Gastrocnemius medialis (tissue), 4 donors: ENCODE results near the gene PPCDC.

Source experiments
- CTCF ChIP-seq, 5 experiments: fragments of 450-650 bp in 3 of 5; fragments of 200-600 bp in 2 of 5; sonication (generic) in 2 of 5; IDR thresholded peaks in 4 of 5; conservative IDR thresholded peaks in 1 of 5; 1 replicate in 4 of 5; 2 replicates in 1 of 5; pipeline ENCODE4 v1.5.1; 2016 to 2019; ENCODE audit warnings: antibody characterized with exemption in 5 of 5, mild to moderate bottlenecking in 3 of 5, moderate library complexity in 3 of 5
- POLR2A ChIP-seq, 2 donors: fragments of 450-650 bp; IDR thresholded peaks; one replicate each; pipeline ENCODE4 v1.6.1; 2017; ENCODE audit warnings: antibody characterized with exemption in 2 of 2, mild to moderate bottlenecking in 2 of 2, moderate library complexity in 2 of 2

- TF ChIP-seq CTCF (IDR thresholded peaks at IDR 0.05 in 4 of 5, conservative IDR thresholded peaks at IDR 0.05 in 1 of 5) (no peak), POLR2A (IDR thresholded peaks at IDR 0.05) (no peak)
Measured at GRCh38 chr15:74988007-74988800, 35.2 kb upstream of the PPCDC start.
